HG03280 (cell line): ENCODE data around the gene SMOC1.

Experiments
- ATAC-seq: cut with Tn5 transposase; IDR thresholded peaks from one replicate; pipeline ENCODE4 v1.9.1; 2021; ENCODE audit warnings: mild to moderate bottlenecking, moderate library complexity; ENCODE audit not compliant: unreplicated experiment

SMOC1 gene

DNA sequence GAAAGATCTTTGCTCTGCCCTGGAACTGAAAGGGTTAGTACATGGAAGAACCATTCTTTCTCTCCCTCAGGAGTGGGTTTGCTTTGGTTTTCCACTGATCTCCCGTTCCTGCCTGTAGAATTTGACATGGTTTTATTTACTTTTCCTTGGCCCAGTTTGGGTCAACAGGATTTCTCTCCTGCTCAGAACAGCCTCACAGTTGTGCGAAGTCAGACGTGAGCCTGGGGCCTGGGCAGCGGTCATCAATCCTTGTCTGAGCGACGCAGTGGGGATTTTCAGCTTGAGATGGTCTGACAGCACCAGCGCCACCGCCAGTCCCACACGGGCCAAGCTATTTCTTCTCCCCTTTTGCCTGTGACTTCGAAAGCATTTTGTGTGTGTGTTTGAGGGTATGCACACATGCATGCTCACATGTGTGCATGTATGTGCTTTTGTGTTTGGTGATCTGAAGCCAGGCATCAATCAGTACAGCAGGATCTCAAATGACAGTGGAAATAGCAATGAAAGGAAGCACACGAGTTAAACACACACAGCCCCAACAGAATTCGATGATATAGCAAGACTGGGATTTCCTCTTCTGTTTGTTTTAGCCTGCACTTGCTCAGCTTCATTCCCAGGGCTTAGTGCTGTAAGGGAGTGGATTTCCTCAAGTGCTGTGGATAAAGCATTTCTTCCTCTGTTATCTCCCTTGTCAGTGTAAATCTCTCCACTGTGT, 58.3 kb downstream of the SMOC1 start:
- no peak for ATAC-seq

DNA sequence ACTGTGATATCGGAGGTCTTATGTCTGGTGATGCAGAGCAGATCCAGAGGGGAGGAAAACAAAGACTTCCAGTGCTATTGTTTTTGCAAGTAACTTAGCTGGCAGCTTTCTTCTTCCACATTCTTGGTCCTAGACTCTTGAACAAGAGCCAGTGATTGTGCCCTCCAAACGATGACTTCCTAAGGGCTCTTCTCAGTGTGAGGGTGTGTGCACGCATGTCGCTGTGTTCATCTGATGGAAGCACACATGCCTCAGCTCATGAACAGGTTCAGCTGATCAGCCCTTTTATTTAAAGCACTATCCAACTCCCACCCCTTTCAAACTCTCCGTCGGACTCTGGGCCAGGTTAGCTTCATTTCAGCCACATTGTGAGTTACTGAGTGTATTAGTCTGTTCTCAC, 59.5 kb downstream of the SMOC1 start:
- no peak for ATAC-seq

DNA sequence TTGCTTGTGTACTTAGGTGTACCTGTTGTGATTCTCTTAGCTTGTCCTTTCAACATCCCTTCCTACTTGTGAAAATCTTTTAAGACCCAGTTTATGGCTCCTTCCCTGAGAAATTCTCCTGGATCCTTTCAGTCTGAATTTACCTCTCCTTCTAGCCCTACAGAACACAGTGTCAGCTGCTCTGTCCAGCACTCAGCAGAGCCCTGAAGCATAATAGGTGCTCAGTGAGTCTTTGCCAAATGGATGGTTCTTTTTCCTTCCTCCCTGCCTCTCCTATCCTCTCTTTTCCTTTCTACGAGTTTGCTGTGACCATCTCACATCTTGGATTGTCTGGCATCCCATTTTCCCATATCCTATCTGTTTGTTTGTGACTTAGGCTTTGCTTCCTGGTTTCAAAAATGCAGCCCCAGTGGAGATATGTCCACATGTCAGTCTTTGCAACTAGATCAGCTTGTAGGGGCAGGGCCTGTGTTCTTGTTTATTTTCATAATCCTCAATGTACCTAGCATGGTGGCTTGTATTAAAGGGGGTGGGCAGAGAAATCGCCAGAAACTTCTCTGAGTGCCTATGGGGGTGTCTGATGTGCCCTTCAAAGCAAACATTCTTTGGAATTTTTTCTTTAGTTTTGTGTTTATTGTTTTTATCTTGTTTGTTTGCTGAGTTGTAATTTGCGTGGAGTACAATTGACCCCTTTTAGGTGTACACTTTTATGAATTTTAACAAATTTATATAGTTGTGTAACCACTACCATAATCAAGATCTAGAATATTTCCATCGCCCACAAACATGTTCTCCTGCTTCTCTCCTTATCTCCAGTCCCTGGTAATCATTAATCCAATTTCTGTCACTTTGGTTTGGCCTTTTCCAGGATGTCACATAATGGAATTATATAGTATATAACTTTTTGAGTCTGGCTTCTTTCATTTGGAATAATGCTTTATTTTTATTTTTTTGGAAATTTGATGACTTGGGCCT, 62.8 kb downstream of the SMOC1 start:
- ATAC-seq = no peak

DNA sequence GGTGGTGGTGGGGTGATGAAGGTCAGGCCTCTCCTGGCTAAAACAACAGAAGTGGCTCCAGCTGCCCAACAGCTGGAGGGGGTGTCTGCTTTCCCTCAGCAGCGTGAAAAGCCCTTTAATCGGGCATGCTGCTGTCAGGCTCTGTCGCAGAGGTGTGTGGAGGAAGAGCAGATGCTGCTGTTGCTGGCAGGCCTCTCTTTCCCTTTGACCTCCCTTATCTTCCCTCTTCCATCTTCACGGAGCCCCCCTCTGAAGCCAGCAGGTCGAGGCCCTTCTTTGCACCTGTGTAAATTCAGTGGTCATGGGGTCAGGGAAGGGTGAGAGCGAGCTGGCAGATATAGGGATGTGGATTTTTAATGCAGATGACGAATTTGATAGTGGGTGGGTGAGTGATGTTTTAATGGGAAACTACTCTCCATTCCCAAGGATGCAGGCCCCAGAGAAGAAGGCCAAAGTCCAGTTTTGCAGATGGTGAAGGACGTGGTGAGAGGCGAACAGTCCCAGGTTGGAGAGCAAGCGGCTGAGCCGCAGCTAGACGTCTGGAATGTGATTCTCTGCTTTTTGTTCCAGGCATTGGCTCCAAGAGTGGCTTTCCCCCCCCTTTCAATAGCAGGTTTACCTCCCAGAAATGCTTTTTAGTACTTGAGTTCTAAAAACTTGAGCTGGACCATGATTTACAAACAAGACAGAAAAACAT, 64.0 kb downstream of the SMOC1 start:
- ATAC-seq = no peak

DNA sequence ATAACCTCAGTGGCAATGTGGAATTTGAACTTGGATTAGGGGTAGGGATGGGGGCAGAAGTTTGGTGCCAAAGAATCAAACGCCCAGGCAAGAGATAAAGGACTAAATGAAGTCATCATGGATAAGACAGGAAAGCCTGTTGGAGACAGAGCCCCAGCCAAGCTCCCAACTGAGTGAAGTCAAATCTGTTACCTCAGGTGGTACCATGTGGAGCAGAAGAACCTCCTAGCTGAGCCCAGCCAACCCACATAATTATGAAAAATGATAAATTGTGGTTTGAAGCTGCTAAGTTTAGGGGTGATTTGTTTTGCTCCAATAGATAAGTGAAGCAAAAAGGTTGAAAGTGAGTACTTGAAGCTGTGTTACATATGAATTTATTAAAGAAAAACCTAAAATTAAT, 66.1 kb downstream of the SMOC1 start:
- no peak for ATAC-seq

DNA sequence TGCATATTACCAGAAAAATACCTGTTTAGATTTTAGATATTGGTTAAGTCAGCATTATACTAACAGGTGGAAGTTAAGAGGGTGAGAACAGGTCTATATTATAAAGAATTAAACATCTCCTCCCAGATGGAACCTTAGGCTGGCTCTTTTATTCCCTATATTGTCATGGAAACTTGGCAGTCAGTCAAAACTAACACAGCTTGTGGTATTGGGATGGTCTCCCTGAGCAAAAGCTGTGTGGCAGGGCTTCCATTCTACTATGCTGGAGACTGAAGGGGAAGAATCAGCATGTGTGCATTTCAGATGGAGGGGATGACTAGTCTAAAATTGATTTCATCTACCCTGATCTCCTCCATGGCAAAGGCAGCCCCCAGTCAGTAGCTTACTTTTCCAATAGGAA, 66.7 kb downstream of the SMOC1 start:
- no peak for ATAC-seq

DNA sequence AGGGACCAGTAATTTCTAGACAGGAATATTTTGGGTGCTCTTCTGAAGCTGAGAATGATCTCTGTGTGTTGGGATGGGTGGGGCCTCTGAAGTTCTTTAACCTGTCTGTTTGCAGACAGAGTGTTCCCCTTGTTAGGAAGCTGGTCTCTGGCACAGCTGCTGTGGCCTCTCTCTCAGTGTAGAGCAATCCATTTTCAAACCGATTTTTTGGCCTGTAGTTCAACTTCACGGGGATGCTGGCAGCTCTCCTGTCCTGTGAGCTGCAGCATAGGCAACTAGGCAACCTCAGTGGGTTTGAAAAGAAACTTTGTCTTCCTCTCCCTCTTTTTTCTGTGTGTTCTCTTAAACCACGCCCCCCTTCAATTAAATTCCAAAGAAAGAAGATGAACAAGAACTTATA, 69.1 kb downstream of the SMOC1 start:
- ATAC-seq = no peak

DNA sequence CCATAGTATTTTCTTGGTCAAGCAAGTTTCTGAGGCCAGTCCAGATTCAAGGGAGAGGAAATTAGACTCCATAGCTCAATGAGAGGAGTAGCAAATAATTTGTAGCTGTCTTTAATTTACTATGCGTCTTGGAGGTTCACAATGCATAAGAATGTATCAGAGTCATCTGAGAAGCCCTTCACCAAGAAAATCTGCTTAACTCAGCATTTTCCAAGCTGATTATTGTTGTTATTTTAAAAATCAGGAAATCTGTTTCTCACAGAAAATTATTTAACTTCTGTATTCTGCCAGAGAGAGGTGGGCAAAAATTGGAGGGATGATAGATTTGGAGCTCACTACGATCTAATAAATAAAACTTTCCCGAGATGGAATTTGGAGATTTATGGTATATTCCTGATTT, 72.0 kb downstream of the SMOC1 start:
- no peak for ATAC-seq

DNA sequence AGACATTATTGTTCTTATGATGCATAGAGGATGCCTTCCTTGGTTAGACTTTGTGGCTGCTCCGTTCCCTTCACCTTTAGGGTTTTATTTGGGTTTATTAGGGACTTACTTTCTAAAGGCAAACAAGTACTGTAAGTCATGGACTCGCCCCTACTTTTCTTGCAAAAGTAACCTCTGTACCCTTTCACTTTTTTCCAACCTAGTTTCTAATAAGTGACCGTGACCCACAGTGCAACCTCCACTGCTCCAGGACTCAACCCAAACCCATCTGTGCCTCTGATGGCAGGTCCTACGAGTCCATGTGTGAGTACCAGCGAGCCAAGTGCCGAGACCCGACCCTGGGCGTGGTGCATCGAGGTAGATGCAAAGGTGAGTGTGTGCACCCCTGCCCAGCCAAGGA, 72.7 kb downstream of the SMOC1 start:
- ATAC-seq = no peak

DNA sequence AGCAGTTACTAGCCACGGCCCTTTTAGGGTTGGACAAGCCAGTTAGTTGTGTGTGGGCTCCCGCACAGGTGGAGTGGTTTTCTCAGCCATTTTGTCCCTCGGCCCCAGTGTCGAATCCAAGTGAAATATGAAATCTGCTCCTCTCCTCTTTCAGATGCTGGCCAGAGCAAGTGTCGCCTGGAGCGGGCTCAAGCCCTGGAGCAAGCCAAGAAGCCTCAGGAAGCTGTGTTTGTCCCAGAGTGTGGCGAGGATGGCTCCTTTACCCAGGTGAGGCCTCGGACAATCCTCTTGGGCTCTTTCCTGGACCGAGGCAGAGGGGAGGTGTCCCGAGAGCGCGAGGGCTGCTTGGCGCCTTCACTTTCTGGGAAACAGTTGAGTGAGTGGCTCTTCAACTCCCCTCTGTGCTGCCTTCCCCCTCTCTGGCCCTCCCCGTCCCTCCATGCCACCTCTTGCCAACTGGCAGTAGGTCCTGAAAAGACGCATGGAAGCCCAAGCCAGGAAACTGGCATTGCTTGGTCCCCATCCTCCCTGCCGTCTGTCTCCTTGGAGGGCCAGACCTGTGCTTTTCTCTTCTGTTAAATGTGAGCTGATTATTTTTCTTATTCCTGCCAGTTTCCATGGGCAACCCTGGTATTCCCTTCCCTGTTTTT, 74.2 kb downstream of the SMOC1 start:
- ATAC-seq = no peak

DNA sequence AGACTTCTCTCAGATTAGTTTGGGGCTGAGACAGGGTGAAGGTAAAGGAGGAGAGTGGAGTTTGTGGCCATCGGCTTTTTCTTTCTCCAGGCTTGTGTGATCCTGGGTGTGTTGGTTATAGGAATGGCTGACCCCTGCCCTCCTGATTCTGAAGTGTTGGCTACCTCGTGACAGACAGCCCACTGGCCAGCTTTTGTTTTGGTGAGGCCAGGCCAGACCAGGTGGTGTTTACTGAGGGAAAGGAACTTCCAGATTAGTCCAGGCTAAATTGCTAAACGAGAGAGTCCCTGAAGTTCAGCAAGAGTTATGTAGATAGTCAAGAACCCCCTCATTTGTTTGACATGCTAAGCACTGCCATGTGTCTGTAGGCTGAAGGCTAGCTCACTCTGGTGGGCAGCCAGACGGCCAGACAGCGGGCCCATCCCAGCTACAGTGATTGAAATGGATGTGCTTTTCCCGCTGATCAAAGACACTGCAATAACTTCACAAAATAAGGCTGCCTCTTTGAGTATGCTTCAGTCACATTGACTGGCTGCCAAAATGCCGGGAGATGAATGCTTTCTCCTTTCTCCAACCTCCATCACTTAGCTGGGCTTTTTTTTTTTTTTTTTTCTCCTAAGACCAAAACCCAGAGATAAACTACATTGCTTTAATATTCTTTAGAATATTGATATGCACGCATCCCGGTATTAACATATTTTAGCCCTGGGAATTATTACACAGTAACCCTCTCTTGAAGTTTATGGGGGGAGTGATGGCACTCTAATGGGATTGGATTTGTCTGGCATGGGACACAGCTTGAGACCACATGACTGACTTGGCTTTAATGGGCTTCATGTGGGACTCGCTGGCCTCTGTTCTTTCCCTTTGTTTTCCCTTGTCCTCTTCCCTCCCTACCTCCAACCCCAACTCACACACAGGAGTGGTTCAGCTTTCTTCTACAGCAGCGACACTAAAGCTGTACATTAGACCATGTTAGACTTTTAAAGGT, 76.9 kb downstream of the SMOC1 start:
- ATAC-seq = no peak

DNA sequence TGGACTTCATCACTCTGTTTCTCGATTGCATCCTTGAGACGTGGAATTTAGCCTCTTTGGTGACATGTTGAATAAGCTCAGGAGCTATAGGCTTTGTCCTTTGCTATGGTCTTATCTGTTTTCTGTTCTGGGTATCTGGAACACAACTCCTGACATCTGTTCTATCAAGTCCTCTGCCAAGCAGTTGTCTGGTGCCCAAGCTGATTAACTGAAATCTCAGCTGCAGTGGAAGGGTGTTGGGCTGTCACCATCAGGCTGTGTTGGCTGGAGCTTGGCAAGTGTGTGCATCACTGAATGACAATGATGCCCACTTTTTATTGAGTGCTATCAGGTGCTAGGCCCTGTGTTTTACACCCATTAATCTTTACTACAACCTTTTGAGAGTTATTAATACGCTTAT, 77.8 kb downstream of the SMOC1 start:
- no peak for ATAC-seq

DNA sequence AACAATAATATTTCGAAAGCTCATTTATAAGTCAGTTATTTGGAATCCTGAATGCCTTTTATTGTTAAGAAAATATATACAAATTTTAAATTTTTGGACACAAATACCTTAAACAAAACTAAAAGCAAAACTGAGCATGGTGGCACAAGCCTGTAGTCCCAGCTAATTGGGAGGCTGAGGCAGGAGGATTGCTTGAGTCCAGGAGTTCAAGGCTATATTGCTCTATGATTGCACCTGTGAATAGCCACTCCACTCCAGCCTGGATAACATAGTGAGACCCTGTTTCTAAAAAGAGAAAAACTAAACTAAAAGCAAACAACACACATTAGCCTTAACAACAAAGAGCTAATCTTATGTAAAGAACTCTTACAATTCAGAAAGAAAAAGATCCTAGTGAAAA, 78.8 kb downstream of the SMOC1 start:
- ATAC-seq = no peak

DNA sequence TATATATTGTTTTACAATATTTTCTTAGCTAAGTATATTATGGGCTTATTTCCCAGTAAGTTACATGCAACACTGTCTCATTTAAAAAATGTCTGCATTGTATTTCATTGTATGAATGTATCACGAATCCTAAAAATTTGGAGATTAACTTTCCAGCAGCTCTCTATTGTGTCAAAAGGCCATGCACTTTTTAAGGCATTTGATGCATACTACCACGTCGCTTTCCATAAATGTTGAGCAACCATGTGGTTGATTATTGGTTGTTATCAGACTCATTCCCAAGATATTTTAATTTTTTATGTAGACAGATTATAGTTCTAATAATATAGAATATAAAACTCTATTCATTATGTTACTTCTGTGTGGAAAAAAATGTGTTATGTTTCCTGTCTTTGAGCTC, 79.9 kb downstream of the SMOC1 start:
- no peak for ATAC-seq

DNA sequence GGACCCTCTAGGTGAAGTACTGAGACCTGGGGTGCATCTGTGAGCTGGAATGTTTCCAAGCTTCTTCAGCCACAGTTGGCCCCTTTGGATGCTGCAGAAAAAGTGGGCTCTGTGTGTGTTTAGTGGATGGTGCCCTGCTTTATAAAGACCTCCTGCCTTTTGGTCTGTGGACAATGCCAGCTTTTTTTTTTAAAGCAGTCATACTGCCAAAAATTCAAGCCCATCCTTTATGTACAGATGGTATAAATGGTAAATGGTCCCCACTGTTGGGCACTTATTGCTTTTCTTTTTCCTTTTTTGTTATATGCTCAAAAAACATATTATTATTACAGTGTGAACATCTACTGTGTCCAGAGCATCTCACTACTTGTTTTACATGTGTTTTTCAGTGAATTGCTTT, 81.1 kb downstream of the SMOC1 start:
- ATAC-seq = no peak

DNA sequence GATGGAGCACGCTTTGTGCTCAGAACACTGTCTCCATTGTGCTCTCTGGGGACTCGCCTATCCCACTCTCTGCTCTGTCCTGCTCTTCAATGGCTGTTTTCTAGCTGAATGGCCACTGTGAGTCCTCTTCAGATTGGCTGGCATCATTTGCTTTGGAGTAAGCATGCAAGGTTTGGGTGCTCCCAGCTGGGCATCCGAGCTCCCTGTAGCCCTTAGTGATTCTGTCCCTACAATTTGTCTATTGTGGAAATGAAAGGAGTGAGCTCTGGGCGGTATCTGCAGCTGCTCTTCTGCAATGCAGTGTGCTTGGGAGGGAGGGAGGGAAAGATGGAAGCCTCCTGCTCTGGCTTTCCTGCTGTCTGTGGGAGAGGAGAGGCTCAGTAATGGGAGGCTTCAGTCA, 84.8 kb downstream of the SMOC1 start:
- no peak for ATAC-seq

DNA sequence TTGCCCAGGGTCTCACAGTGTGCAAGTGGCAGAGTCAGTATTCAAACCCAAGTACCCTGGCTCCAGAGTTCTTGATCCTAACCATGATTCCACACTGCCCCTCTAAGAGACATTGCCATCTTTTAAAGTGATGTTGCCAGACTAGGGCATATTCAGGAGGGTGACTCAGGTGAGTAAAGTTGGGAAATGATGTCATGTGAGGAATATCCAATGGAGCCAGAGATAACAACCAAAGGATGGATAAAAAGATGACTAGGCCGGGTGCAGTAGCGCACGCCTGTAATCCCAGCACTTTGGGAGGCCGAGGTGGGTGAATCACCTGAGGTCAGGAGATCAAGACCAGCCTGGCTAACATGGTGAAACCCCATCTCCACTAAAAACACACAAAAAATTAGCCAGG, 85.6 kb downstream of the SMOC1 start:
- ATAC-seq = no peak

DNA sequence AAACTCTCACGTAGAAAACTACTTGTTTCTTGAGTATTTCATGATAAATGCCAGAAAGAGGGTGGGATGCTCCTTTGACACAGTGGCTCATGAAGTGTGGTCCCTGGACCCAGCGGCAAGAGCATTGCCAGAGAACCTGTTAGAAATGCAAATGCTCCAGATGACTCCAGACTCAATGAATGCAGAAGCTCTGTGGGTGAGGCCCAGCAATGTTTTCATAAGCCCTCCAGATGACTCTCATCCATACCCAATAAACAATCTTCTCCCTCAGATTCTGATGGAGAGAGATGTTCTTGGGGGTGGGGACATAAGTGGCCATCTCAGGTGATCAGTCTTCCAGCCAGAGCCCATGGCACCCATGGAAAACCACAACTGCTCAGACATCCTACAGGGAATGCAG, 88.9 kb downstream of the SMOC1 start:
- ATAC-seq = no peak

DNA sequence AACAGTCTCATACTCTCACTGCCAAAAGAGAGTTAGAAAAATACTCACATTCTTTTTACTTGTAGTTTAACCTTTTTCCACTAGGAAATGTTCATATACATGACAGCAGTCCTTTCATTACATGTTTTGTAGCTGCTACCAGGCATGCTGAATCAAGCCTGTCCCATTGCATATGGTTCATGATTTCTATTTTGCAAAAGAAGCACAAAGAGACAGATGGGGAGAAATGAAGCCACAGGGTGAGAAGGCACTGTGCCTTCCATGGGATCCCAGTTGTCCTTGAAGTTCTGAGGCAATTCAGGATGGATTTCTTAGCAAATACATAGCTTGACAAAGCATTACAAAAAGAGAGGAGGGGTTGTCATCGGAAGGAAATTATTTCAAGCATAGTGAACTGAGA, 89.5 kb downstream of the SMOC1 start:
- ATAC-seq = no peak

DNA sequence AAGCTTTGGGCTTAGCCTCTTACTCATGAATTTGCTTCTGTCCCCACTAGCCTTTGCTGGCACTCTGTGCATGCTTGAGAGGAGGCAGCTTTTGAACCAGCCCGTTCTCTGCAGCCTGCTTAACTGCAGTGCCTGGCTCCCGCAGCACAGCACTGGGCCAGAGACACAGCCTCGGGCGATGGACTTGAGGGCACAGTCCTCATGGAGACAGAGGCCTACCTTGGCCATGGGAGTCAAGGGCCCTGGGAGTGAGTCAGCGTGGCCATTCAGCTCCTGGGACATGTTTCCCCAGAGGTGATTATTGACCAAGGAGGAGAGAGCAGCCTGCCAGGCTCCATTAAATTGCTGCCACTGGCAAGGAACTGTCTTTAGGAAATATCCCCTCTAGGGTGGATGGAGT, 93.5 kb downstream of the SMOC1 start:
- ATAC-seq = no peak
